HG02759 (cell line): Measurements from ENCODE around the gene VASP.
A peak's percentile ranks its signal among the peaks of the same experiment; 100 is the strongest.

Experiments used
- ATAC-seq: cut with Tn5 transposase; IDR thresholded peaks from one replicate; pipeline ENCODE4 v1.9.1; 2021; ENCODE audit warnings: mild to moderate bottlenecking, moderate library complexity; ENCODE audit not compliant: unreplicated experiment

VASP gene

GRCh38 chr19:45473682-45474605, 33.3 kb upstream of the VASP start:
- no peak for ATAC-seq

- no peak for ATAC-seq
Observed at GRCh38 chr19:45474606-45475521, 32.4 kb upstream of the VASP start.

- no peak for ATAC-seq
Observed at GRCh38 chr19:45475537-45476291, 31.6 kb upstream of the VASP start.

GRCh38 chr19:45476304-45476703, 31.0 kb upstream of the VASP start:
- ATAC-seq, result no peak

- no peak for ATAC-seq
Observed at GRCh38 chr19:45477186-45477585, 30.1 kb upstream of the VASP start.

DNA sequence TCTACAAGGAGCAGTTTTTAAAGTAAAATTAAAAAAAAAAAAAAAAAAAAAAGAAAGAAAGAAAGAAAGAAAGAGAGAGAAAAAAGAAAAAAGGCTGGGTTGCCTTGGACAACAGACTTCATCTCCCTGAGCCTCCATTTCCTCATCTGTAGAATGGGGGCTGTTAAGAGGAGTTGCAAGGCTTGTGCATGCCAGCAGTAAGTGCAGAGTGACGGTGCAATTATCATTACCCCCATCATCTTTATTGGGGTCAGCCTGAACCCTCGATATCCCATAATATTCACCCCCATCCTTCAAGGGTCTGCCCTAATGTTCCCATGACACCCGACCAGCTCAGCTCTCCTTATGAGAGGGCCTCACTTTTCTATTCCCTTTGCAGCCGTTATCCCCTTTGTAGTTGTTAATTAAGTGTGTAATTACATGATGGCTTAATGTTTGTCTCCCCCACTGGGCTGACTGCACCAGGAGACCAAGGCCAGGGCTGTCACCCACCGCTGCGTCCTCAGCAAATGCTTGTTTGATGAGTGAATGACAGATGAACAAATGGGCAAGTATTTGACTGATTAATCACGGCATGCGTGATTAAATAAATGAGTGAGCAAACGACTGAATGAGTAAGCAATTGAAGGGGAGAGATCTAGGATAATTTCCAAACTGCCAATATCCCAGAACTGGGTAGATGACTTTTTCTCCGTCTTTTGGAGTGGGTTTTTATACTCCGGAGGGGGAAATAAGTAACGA, 29.4 kb upstream of the VASP start:
- no peak for ATAC-seq

GRCh38 chr19:45478454-45479238, 28.6 kb upstream of the VASP start:
- peak; percentile 80 for ATAC-seq

DNA sequence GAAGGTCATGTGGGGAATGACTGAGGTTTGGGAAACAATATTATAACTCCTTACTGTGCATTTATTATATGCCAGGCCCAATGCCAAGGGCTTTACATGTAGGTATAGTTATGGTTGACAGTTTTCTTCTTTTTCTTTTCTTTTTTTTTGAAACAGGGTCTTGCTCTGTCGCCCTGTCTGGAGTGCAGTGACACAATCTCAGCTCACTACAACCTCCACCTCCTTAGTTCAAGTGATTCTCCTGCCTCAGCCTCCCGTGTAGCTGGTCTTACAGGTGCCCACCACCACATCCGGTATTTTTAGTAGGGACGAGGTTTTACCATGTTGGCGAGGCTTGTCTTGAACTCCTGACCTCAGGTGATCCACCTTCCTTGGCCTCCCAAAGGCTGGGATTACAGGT, 24.2 kb upstream of the VASP start:
- ATAC-seq, result no peak

GRCh38 chr19:45484273-45484945, 22.9 kb upstream of the VASP start:
- ATAC-seq, result no peak

- ATAC-seq, result peak; percentile 94
Observed at GRCh38 chr19:45485305-45486077, 21.8 kb upstream of the VASP start.

DNA sequence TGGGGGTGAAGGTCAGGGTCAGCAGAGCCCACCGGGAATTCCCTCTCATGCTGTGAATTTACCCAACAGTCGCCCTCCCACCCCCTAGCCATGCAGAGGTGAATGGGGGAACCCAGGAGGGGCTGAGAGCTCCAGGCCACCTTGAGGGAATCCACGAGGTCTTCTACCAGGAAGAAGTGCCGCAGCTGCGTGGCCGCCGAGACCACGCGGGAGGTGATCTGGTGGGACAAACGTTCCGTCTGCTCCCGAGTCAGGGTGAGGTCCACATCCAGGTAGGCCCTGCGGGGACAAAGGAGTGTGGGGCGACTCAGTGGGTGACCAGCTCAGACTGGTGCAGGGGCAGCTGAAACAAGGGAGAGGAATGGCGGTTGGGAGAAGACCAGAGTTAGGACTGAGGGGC, 18.6 kb upstream of the VASP start:
- ATAC-seq, result no peak

- no peak for ATAC-seq
Observed at GRCh38 chr19:45489216-45489855, 17.9 kb upstream of the VASP start.

GRCh38 chr19:45492137-45492626, 15.1 kb upstream of the VASP start:
- ATAC-seq, result no peak

DNA sequence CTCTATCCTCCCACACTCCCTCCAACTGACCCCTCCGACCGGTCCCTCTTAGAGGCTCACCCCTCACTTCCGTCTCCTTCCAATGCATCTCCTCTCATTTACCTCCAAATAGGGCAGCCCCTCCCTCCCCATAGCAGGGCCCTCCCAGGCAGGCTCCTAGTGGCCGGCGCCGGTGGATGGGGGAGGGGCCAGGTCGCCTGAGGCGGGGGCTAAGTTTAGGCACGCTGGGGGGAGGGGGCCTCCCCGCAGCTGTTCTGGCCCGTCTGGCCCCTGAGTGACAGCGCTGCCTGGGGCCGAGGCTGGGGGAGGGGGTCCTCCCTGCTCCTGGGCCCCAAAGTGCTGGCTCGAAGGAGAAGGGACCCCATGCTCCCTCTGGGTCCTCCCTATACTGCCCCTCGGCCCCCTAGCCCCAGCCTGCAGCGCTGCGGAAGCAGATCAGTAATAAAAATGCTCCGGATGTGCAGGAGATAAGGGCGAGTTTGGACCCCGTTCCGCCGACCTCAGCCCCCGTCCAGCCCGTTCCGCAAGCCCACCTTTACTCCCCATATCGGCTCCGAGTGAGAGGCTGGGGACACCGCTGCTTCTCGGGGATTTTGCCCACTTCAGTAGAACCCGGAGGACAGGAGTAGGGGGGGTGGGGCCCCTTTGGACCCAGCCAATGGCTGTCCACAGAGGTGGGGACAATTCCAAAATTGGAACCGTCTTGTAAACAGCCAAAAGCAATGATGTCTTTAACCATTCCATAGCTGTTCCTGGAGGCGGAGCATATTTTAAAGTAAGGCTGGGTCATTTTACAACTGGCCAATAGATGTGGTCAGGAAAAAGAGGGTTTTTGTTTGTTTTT, 14.4 kb upstream of the VASP start:
- ATAC-seq, result peak; percentile 41

- no peak for ATAC-seq
Observed at GRCh38 chr19:45494261-45494916, 12.9 kb upstream of the VASP start.

DNA sequence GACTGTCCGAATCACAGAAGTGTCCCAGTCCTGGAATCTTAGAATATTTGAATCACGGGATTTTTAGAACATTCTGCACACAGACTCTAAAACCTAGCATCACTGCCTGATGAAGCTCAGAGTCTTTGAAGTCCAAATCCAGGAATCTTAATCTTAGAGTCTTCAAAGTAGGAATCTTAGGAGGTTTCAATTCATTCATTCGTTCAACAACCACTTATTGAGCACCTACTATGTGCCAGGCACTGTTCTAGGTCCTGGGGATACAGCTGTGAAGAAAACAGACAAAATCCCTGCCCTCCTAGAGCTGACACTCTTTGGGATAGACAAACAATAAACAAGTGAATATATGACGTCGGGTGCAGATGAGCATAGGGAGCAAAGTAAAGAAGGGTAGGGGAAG, 12.1 kb upstream of the VASP start:
- ATAC-seq, result no peak
